ENCODE measurements around the gene MAJIN.

DNA sequence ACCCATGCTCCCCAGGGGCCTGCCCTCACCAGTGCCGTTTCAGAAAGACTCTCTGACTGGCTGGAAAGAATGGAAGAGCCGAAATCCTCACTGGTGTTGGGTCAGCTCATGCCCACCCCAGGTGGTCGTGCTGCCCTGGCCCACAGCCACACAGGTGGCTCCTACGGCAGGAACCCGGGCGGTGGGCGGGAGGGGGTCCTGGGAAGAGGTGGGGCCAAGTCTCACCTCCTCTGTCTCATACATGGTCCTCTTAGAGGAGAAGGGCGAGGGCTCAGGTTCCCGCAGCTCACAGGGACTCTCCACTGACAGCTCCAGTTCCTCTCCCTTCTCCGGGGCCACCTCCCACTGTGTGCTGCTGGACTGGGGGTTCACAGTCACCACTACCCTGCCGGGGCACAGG, 63.1 kb downstream of the MAJIN start:
- TF ChIP-seq, protein P1, sequence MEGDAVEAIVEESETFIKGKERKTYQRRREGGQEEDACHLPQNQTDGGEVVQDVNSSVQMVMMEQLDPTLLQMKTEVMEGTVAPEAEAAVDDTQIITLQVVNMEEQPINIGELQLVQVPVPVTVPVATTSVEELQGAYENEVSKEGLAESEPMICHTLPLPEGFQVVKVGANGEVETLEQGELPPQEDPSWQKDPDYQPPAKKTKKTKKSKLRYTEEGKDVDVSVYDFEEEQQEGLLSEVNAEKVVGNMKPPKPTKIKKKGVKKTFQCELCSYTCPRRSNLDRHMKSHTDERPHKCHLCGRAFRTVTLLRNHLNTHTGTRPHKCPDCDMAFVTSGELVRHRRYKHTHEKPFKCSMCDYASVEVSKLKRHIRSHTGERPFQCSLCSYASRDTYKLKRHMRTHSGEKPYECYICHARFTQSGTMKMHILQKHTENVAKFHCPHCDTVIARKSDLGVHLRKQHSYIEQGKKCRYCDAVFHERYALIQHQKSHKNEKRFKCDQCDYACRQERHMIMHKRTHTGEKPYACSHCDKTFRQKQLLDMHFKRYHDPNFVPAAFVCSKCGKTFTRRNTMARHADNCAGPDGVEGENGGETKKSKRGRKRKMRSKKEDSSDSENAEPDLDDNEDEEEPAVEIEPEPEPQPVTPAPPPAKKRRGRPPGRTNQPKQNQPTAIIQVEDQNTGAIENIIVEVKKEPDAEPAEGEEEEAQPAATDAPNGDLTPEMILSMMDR (IDR thresholded peaks at IDR 0.05; ENCODE audit: insufficient read depth, low read length, poor library complexity, severe bottlenecking) = no peak
- no peak for TF ChIP-seq EZH2phosphoT487 (conservative IDR thresholded peaks at IDR 0.05; ENCODE audit: low read length)
